ENCODE results near the gene MAPKAPK3.
"Not testable (repeated sequence)": the region's sequence is repeated elsewhere in the genome, so short reads cannot be mapped to it uniquely, and the experiment has no call there.

Gene MAPKAPK3

DNA sequence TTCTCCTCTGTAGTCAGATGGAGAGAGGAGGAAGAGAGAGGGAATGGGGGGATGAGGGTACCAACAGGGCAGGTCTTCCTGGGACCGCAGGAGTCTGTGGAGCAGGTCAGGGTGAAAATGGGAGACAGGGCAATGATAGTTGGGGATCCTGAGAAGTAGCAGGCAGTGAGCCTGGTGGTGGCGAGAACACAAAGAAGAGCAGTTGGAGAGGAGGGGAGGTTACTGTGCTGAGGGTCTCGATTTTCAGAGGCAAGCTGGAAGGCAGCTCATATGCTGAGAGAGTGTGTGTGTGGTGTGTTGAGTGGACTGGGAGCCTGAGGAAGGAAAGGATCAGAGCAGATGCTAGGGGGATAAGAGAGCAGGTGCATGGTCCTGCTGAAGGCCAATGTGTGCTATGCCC lies 55.7 kb downstream of the MAPKAPK3 start:
- Histone ChIP-seq H3K36me3 (ENCODE audit: control insufficient read depth, insufficient read depth, low read length) (no peaks in the 10 kb centered on the region), H3K4me1 (ENCODE audit: control insufficient read depth, insufficient read depth, low read length, poor library complexity, severe bottlenecking) (no peaks in the 10 kb centered on the region), H3K9me3 (ENCODE audit: control insufficient read depth, low read length) (no peaks in the 10 kb centered on the region), H3K27ac (ENCODE audit: low read depth, low read length, severe bottlenecking) (no peak overlapping the region), H3K4me3 (ENCODE audit: extremely low read depth, insufficient read depth, low read length, poor library complexity, severe bottlenecking) (no peak overlapping the region)
- WGBS, 2 experiments (ENCODE audit: insufficient coverage in 2 of 2): 84 to 93% methylated on average over 3 of the region's 3 CpGs

DNA sequence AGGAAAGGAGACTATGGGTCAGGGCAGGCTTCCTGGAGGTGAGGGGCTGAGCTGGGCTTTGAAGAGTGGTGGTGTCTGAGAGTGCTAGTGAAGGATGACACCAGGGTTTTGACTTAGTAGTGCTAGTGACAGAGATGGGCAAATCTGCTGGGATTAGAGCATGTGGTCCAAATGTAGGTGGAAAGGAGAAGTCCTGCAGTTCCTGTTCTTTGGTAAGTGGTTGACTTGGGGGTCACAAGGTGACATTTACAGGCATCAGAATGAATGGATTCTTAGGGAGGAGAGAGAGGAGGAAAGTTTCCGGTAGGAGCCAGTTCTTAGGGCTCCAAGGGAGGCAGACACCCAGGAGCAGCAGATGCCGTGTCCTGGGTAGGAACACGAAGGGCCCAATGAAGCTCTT lies 57.0 kb downstream of the MAPKAPK3 start:
- Histone ChIP-seq H3K4me3 (ENCODE audit: extremely low read depth, insufficient read depth, low read length, poor library complexity, severe bottlenecking) (no peak overlapping the region), H3K36me3 (ENCODE audit: control insufficient read depth, insufficient read depth, low read length) (no peaks in the 10 kb centered on the region), H3K27ac (ENCODE audit: low read depth, low read length, severe bottlenecking) (no peak overlapping the region), H3K9me3 (ENCODE audit: control insufficient read depth, low read length) (no peaks in the 10 kb centered on the region), H3K4me1 (ENCODE audit: control insufficient read depth, insufficient read depth, low read length, poor library complexity, severe bottlenecking) (no peaks in the 10 kb centered on the region)
- 44 to 61% methylated on average over 3 of the region's 3 CpGs for WGBS, 2 experiments (ENCODE audit: insufficient coverage in 2 of 2)

DNA sequence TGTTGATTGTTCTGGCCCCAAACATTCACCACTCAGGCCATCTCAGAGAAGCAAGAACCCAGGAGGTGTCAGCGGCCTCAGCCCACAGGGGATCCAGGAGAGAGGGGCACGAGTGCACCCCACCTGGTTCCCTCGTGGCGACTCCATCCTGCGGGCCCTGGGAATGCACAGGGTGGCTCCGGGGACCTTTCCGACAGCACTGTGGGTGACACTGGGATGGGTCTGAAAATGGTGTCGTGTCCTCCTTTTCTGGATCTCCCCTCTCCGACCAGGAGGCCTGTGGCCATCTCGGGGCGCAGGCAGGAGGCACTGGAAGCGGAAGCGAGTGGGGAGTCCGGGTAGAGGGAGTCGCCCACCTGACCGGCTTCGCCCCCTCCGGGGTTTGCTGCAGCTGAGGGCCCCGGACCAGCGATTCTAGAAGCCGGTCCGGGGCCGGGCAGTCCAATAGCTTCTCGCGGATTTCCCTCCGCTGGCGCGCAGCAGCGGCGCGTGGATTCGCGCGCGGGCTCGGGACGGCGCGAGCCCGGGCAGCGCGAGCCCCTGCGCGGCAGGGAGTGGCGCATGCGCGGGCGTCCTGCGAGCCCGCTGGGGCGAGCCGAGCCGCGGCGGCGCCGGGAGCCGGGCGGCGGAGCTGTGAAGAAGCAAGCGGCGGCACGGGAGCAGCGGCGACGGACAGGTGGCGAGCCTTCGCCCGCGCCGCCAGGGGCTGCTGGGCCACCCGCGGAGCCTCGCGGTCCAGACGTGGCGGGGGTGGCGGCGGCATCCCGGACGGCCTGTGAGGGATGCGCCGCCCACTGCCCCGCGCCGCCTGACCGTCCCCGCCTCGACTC lies 57.6 kb downstream of the MAPKAPK3 start, which contains the start of gene DOCK3:
TSS of gene DOCK3 (plus strand) at position 579 of the 830 bp plus-strand sequence. CDS start 337 bp downstream, outside the sequence.
- no peaks in the 10 kb centered on the region for H3K9me3 ChIP-seq (ENCODE audit: control insufficient read depth, low read length)
- no peaks in the 10 kb centered on the region for H3K36me3 ChIP-seq (ENCODE audit: control insufficient read depth, insufficient read depth, low read length)
- H3K4me1 ChIP-seq (ENCODE audit: control insufficient read depth, insufficient read depth, low read length, poor library complexity, severe bottlenecking): no peaks in the 10 kb centered on the region
- peak within 1 kb of the TSS; percentile 37 for H3K4me3 ChIP-seq (ENCODE audit: extremely low read depth, insufficient read depth, low read length, poor library complexity, severe bottlenecking)
- H3K27ac ChIP-seq (ENCODE audit: low read depth, low read length, severe bottlenecking): no peak within 1 kb of the TSS
- WGBS, 2 experiments (ENCODE audit: insufficient coverage in 2 of 2): 3 to 4% methylated on average over 56 to 69 of the region's 89 CpGs

DNA sequence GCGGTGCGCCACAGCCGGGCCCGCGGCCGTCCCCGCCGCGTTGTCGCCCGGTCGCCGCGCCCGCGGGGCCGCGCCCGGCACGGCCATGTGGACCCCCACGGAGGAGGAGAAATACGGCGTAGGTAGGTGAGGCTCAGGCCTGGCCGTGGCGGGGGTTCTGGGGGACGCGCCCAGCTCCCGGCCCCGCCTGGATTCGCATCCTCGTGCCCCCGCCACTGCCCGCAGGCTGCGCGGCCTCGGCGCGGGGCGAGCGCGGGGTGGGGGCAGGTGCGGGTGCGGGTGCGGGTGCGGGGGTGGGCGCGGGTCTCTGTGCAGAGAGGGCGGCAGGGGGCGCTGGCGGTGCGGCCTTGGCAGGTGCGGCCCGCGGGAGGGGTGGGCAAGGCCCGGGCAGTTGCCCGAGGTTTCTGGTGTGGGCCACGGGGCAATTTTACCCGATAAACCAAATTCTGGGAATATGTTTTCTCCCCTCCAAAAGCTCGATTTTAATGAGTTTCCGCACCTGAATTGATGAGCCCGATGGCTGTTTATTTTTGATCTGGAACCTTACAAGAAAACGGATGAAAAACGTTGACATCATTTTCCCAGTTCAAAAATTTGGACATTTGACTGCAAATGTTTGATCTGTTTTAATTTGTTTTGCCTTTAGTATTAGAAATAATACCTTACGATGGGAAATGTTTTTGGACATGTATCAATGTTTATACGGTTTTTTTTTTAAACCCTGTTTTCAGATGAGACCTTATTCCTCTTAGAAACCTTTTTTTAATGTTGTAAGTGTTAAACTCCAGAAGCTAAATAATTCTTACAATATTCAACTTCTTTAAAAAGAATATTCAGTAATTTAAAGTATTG lies 58.5 kb downstream of the MAPKAPK3 start:
- Histone ChIP-seq H3K4me1 (ENCODE audit: control insufficient read depth, insufficient read depth, low read length, poor library complexity, severe bottlenecking) (no peaks in the 10 kb centered on the region), H3K36me3 (ENCODE audit: control insufficient read depth, insufficient read depth, low read length) (no peaks in the 10 kb centered on the region), H3K4me3 (ENCODE audit: extremely low read depth, insufficient read depth, low read length, poor library complexity, severe bottlenecking) (peak overlapping the region; percentile 37), H3K9me3 (ENCODE audit: control insufficient read depth, low read length) (no peaks in the 10 kb centered on the region), H3K27ac (ENCODE audit: low read depth, low read length, severe bottlenecking) (no peak overlapping the region)
- WGBS, 2 experiments (ENCODE audit: insufficient coverage in 2 of 2): 2 to 3% methylated on average over 25 to 30 of the region's 65 CpGs

DNA sequence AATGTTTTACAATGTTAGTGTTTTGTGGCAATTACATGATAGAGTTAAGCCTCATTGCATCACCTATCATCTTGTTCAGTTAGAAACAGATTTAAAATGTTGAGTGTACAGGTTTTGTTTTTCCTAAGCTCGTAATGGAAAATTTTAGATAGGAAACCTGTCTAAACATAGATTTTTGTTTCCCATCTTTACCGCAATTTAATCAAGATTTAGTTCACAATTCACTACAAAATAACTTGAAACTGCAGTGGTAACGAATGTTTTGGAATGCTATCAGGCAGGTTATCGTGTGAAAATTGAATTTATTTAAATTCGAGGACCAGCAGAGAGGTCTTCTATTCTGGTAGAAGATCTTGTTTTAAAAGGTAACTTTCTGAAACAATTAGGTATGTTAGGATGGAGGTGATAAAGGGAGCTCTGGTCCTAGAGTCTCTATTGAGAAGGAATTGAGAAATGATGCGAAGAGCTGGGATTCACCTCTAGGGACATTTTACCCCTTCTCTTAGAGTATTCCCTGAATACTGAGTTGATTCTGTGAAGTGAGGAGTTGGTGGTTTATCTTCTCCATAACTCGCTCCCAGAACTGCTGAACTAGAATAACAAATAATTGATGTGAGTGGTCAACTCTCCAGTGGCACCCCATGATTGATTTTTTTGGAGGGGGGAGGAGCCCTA lies 59.2 kb downstream of the MAPKAPK3 start:
- no peak overlapping the region for H3K27ac ChIP-seq (ENCODE audit: low read depth, low read length, severe bottlenecking)
- H3K4me1 ChIP-seq (ENCODE audit: control insufficient read depth, insufficient read depth, low read length, poor library complexity, severe bottlenecking): no peaks in the 10 kb centered on the region
- H3K36me3 ChIP-seq (ENCODE audit: control insufficient read depth, insufficient read depth, low read length): no peaks in the 10 kb centered on the region
- H3K4me3 ChIP-seq (ENCODE audit: extremely low read depth, insufficient read depth, low read length, poor library complexity, severe bottlenecking): no peak overlapping the region
- WGBS, 2 experiments (ENCODE audit: insufficient coverage in 2 of 2): 85 to 88% methylated on average over 3 of the region's 7 CpGs
- H3K9me3 ChIP-seq (ENCODE audit: control insufficient read depth, low read length): no peaks in the 10 kb centered on the region

DNA sequence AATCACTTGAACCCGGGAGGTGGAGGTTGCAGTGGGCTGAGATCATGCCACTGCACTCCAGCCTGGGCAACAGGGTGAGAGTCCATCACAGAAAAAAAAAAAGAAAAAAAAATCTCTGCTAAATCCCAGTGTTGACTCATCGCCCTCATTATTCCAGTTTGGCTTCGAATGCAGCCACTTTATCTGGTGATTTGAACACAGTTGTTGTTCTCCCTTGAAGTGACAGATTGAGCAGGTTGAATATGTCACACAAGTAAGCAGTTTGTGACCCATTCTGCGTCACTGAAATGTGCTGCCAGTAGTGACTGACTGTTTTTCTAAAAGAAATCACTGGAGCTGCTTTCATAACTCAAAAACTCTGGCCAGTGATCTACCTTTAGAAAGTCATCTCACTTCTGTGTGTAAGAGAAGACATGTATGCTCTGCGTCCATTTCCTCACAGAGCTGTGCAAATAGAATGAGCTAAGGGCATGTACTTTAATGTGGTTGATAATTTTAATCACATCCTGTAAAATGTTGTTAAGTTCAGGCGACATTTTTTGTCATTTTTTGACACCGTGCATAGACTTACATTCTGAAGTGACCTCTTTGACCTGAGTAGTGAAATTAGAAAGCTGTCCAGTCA lies 70.3 kb downstream of the MAPKAPK3 start:
- Histone ChIP-seq H3K36me3 (ENCODE audit: control insufficient read depth, insufficient read depth, low read length) (no peaks in the 10 kb centered on the region), H3K4me3 (ENCODE audit: extremely low read depth, insufficient read depth, low read length, poor library complexity, severe bottlenecking) (no peak overlapping the region), H3K9me3 (ENCODE audit: control insufficient read depth, low read length) (no peaks in the 10 kb centered on the region), H3K27ac (ENCODE audit: low read depth, low read length, severe bottlenecking) (no peak overlapping the region), H3K4me1 (ENCODE audit: control insufficient read depth, insufficient read depth, low read length, poor library complexity, severe bottlenecking) (no peaks in the 10 kb centered on the region)
- WGBS, 2 experiments (ENCODE audit: insufficient coverage in 2 of 2): 85 to 98% methylated on average over 5 to 6 of the region's 7 CpGs

DNA sequence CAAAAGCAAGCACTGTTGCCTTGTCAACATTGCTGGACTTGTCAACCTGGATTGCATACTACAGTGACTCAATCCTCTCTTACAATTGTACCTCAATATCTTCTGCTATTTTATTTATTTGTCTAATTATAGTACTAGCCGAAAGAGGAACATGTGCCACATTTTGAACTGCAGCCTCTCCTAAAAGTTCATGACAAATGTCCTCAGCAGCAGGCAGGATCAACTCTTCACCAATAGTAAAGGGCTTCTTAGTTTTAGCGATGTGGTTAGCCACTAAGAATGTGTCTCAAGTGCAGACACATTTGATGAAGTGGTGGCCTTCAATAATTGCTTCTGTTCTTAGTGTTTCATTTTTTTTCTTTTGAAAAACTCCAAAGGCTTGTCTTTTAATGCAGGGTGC lies 71.0 kb downstream of the MAPKAPK3 start:
- 92% methylated on average over 2 of the region's 2 CpGs; no CpG with 5 or more reads in 1 of the 2 experiments for WGBS, 2 experiments (ENCODE audit: insufficient coverage in 2 of 2)
- H3K4me1 ChIP-seq (ENCODE audit: control insufficient read depth, insufficient read depth, low read length, poor library complexity, severe bottlenecking): no peaks in the 10 kb centered on the region
- H3K4me3 ChIP-seq (ENCODE audit: extremely low read depth, insufficient read depth, low read length, poor library complexity, severe bottlenecking): no peak overlapping the region
- no peaks in the 10 kb centered on the region for H3K36me3 ChIP-seq (ENCODE audit: control insufficient read depth, insufficient read depth, low read length)
- H3K9me3 ChIP-seq (ENCODE audit: control insufficient read depth, low read length): no peaks in the 10 kb centered on the region
- no peak overlapping the region for H3K27ac ChIP-seq (ENCODE audit: low read depth, low read length, severe bottlenecking)

DNA sequence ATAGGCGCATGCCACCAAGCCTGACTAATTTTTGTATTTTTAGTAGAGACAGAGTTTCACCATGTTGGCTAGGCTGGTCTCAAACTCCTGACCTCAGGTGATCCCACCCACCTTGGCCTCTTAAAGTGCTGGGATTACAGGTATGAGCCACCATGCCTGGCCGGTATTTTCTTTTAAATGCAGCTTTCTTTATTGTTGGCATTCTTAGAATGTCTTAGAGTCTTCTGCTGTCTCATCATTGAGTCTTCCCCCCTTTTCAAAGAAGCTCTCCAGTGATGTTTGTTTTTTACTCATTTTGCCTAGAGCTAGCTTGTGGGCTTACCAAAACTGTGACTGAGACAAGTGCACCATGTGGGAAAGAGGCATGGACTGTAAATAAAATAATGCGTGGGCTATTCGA lies 71.7 kb downstream of the MAPKAPK3 start:
- H3K4me3 ChIP-seq (ENCODE audit: extremely low read depth, insufficient read depth, low read length, poor library complexity, severe bottlenecking); H3K27ac ChIP-seq (ENCODE audit: low read depth, low read length, severe bottlenecking); H3K4me1 ChIP-seq (ENCODE audit: control insufficient read depth, insufficient read depth, low read length, poor library complexity, severe bottlenecking); H3K36me3 ChIP-seq (ENCODE audit: control insufficient read depth, insufficient read depth, low read length); H3K9me3 ChIP-seq (ENCODE audit: control insufficient read depth, low read length): not testable (repeated sequence)
- 68 to 76% methylated on average over 3 of the region's 4 CpGs for WGBS, 2 experiments (ENCODE audit: insufficient coverage in 2 of 2)

DNA sequence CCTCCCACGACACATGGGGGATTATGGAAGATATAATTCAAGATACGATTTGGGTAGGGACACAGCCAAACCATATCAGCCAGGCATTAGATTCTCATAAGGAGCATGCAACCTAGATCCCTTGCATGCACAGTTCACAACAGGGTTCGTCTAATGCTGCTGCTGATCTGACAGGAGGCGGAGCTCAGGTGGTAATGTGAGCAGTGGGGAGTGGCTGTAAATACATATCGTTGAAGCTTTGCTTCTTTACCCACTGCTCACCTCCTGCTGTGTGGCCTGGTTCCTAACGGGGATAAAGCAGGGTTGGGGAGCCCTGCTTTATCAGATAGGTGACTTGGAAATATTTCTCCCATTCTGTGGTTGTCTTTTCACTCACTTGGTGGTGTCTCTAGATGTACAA lies 72.6 kb downstream of the MAPKAPK3 start:
- Histone ChIP-seq H3K36me3 (ENCODE audit: control insufficient read depth, insufficient read depth, low read length) (no peaks in the 10 kb centered on the region), H3K4me3 (ENCODE audit: extremely low read depth, insufficient read depth, low read length, poor library complexity, severe bottlenecking) (no peak overlapping the region), H3K4me1 (ENCODE audit: control insufficient read depth, insufficient read depth, low read length, poor library complexity, severe bottlenecking) (no peaks in the 10 kb centered on the region), H3K27ac (ENCODE audit: low read depth, low read length, severe bottlenecking) (no peak overlapping the region), H3K9me3 (ENCODE audit: control insufficient read depth, low read length) (no peaks in the 10 kb centered on the region)
- WGBS, 2 experiments (ENCODE audit: insufficient coverage in 2 of 2): 80% methylated on average over 1 of the region's 6 CpGs; no CpG with 5 or more reads in 1 of the 2 experiments

DNA sequence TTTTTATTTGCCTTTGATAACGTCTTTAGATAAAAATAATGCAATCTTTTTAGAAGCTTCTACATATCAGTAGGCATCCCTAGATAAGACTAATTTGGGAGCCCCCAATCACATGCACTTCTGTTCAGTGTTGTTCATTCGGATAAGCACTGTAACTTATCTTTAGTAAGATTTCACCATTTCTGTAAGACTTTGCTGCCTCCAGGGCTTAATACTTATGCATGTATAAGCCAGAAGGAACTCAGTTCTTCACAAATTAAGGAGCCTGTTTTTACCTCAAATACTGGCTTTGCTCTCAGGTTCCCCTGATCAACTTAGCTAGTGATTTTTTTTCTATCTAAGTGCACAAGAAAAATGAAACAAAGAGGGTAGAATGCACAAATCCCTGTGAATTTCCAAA lies 78.1 kb downstream of the MAPKAPK3 start:
- 80 to 91% methylated on average over 1 of the region's 2 CpGs for WGBS, 2 experiments (ENCODE audit: insufficient coverage in 2 of 2)
- H3K4me3 ChIP-seq (ENCODE audit: extremely low read depth, insufficient read depth, low read length, poor library complexity, severe bottlenecking): no peak overlapping the region
- H3K4me1 ChIP-seq (ENCODE audit: control insufficient read depth, insufficient read depth, low read length, poor library complexity, severe bottlenecking): no peaks in the 10 kb centered on the region
- H3K9me3 ChIP-seq (ENCODE audit: control insufficient read depth, low read length): peaks cover 6% of the 10 kb centered on the region
- H3K36me3 ChIP-seq (ENCODE audit: control insufficient read depth, insufficient read depth, low read length): no peaks in the 10 kb centered on the region
- H3K27ac ChIP-seq (ENCODE audit: low read depth, low read length, severe bottlenecking): no peak overlapping the region
